Keratinocyte (primary cell): ENCODE results near the gene SEPHS2. TPM values are rescaled to one million over a fixed set of nuclear protein-coding genes. Genes with fewer than 3 reads are reported as not detected.

Experiments
- DNase-seq: peaks from one replicate; pipeline ENCODE4 v3.0.0-alpha.2; 2011; ENCODE audit warnings: low read depth, missing footprints, low spot score
- FAIRE-seq: peaks from 2 replicates; lab custom pipeline; 2011; peaks lifted over from hg19 to GRCh38; lab: Jason Lieb, UNC
- H2AFZ ChIP-seq: 2 replicates; pipeline ENCODE4 v1.6.0; 2012; ENCODE audit warnings: low read length, control low read depth, inconsistent platforms; ENCODE audit not compliant: control insufficient read depth
- H3K27ac ChIP-seq: 2 replicates; pipeline ENCODE4 v1.5.1; 2011; ENCODE audit warnings: low read length; ENCODE audit not compliant: control insufficient read depth, insufficient read depth
- H3K27me3 ChIP-seq: 3 replicates; pipeline ENCODE4 v1.6.0; 2011; ENCODE audit warnings: low read length; ENCODE audit not compliant: control insufficient read depth, insufficient read depth; ENCODE audit errors: extremely low read depth
- H3K36me3 ChIP-seq, 2 experiments: 2 replicates in 1 of 2; 3 replicates in 1 of 2; pipeline ENCODE4 v1.5.1; 2011; ENCODE audit warnings: low read length in 2 of 2, mild to moderate bottlenecking in 1 of 2; ENCODE audit not compliant: control insufficient read depth in 2 of 2, insufficient read depth in 2 of 2; ENCODE audit errors: extremely low read depth in 1 of 2
- H3K4me1 ChIP-seq: 3 replicates; pipeline ENCODE4 v1.5.1; 2011; ENCODE audit warnings: low read length; ENCODE audit not compliant: control insufficient read depth, insufficient read depth; ENCODE audit errors: extremely low read depth
- H3K4me2 ChIP-seq: 3 replicates; pipeline ENCODE4 v1.6.0; 2011; ENCODE audit warnings: low read depth, low read length; ENCODE audit not compliant: control insufficient read depth, insufficient read depth; ENCODE audit errors: extremely low read depth
- H3K4me3 ChIP-seq, 3 experiments: fragments of 200-600 bp in 1 of 3; sonication (generic) in 1 of 3; 2 replicates in 2 of 3; 3 replicates in 1 of 3; pipeline ENCODE4 v1.5.1; 2011 to 2016; ENCODE audit warnings: low read length in 3 of 3, mild to moderate bottlenecking in 3 of 3, control low read depth in 2 of 3, inconsistent platforms in 1 of 3, low read depth in 1 of 3, mixed read lengths in 1 of 3, mixed run types in 1 of 3, moderate library complexity in 1 of 3; ENCODE audit not compliant: control insufficient read depth in 2 of 3, insufficient read depth in 2 of 3; ENCODE audit errors: extremely low read depth in 1 of 3
- H3K79me2 ChIP-seq: 2 replicates; pipeline ENCODE4 v1.6.0; 2012; ENCODE audit warnings: low read length; ENCODE audit not compliant: control insufficient read depth, insufficient read depth
- H3K9ac ChIP-seq: 3 replicates; pipeline ENCODE4 v1.6.0; 2011; ENCODE audit warnings: low read length; ENCODE audit not compliant: control insufficient read depth, insufficient read depth; ENCODE audit errors: extremely low read depth
- H3K9me1 ChIP-seq: 3 replicates; pipeline ENCODE4 v1.6.0; 2011; ENCODE audit warnings: low read length; ENCODE audit not compliant: control insufficient read depth, insufficient read depth; ENCODE audit errors: extremely low read depth
- H3K9me3 ChIP-seq: 2 replicates; pipeline ENCODE4 v1.5.1; 2012; ENCODE audit warnings: low read depth, low read length; ENCODE audit not compliant: control insufficient read depth
- H4K20me1 ChIP-seq: 3 replicates; pipeline ENCODE4 v1.6.0; 2011; ENCODE audit warnings: low read length; ENCODE audit not compliant: control insufficient read depth, insufficient read depth; ENCODE audit errors: extremely low read depth
- CTCF ChIP-seq, 3 experiments: IDR thresholded peaks in 1 of 3; conservative IDR thresholded peaks in 1 of 3; optimal IDR thresholded peaks in 1 of 3; 2 replicates in 2 of 3; 3 replicates in 1 of 3; pipeline versions ENCODE3 to v1.5.1; 2011; ENCODE audit warnings: low read length in 3 of 3, mild to moderate bottlenecking in 3 of 3, moderate library complexity in 2 of 3, control low read depth in 1 of 3, inconsistent platforms in 1 of 3; ENCODE audit not compliant: insufficient read depth in 2 of 3; ENCODE audit errors: extremely low read depth in 1 of 3
- EZH2 ChIP-seq: IDR thresholded peaks from one replicate; pipeline ENCODE4 v1.6.1; 2012; ENCODE audit warnings: inconsistent platforms, mild to moderate bottlenecking, low read length, moderate library complexity
- dilution Hi-C: fragments of 300-500 bp; cut with MboI; formaldehyde crosslinking; loops from one replicate; pipeline ENCODE4 v1.7.0; 2020; ENCODE audit warnings: low sequenced_read_pairs; ENCODE audit not compliant: extremely low pct_ligation_motif_present
- polyA plus RNA-seq, 5 experiments: library from polyadenylated mRNA; depleted of rRNA in 3 of 5; stranded (reverse) in 3 of 5; stranded (forward) in 1 of 5; unstranded in 1 of 5; fragments of >200 nt; gene quantifications; 1 replicate in 1 of 5; 2 replicates in 3 of 5; 3 replicates in 1 of 5; pipeline versions ENCODE4 v1.2.1 to v1.2.3, GENCODE V29; 2011 to 2012; ENCODE audit warnings: missing spikeins in 2 of 5, low read depth in 1 of 5, low replicate concordance in 1 of 5

The SEPHS2 gene
- polyA plus RNA-seq, 1 donor (not counting 4 experiments of a cell fraction or from before 2014, with no cell fraction given), result 36.5 TPM

GRCh38 chr16:30474074-30474452, 28.4 kb upstream of the SEPHS2 start:
- peaks cover 2% of the 10 kb centered on the region for H3K4me1 ChIP-seq
- H3K4me2 ChIP-seq, result no peak overlapping the region
- TF ChIP-seq CTCF (optimal IDR thresholded peaks at IDR 0.05 in 1 of 3, IDR thresholded peaks at IDR 0.05 in 1 of 3, conservative IDR thresholded peaks at IDR 0.05 in 1 of 3; ENCODE audit: extremely low read depth in 1 of 3, insufficient read depth in 2 of 3, low read length in 3 of 3) (no peak), EZH2 (no peak)
- no peak overlapping the region for H3K9ac ChIP-seq
- H3K36me3 ChIP-seq, result no peaks in the 10 kb centered on the region
- FAIRE-seq (no peak), DNase-seq (no peak)
- H3K9me1 ChIP-seq, result no peaks in the 10 kb centered on the region
- no peak overlapping the region for H3K27ac ChIP-seq
- H3K27me3 ChIP-seq, result peaks cover 14% of the 10 kb centered on the region
- H3K4me3 ChIP-seq, result no peak overlapping the region
- H3K9me3 ChIP-seq, result no peaks in the 10 kb centered on the region
- H2AFZ ChIP-seq, result no peak overlapping the region
- dilution Hi-C loops, result no loop called here
- H4K20me1 ChIP-seq, result no peaks in the 10 kb centered on the region
- no peaks in the 10 kb centered on the region for H3K79me2 ChIP-seq

GRCh38 chr16:30473231-30474073, 27.8 kb upstream of the SEPHS2 start:
- no peak overlapping the region for H3K4me3 ChIP-seq

More at GRCh38 chr16:30473231-30474073, 27.8 kb upstream of the SEPHS2 start:
- Histone ChIP-seq H3K9me1 (no peaks in the 10 kb centered on the region), H3K27ac (no peak overlapping the region), H3K4me2 (no peak overlapping the region), H4K20me1 (no peaks in the 10 kb centered on the region), H2AFZ (no peak overlapping the region), H3K9ac (no peak overlapping the region), H3K79me2 (no peaks in the 10 kb centered on the region), H3K36me3 (no peaks in the 10 kb centered on the region), H3K9me3 (no peaks in the 10 kb centered on the region), H3K4me1 (peaks cover 2% of the 10 kb centered on the region), H3K27me3 (peaks cover 14% of the 10 kb centered on the region)
- FAIRE-seq (no peak), DNase-seq (no peak)
- no peak for TF ChIP-seq CTCF (optimal IDR thresholded peaks at IDR 0.05 in 1 of 3, IDR thresholded peaks at IDR 0.05 in 1 of 3, conservative IDR thresholded peaks at IDR 0.05 in 1 of 3; ENCODE audit: extremely low read depth in 1 of 3, insufficient read depth in 2 of 3, low read length in 3 of 3)
- no peak for TF ChIP-seq EZH2
- dilution Hi-C loops, result no loop called here
